Measurements from ENCODE around the gene CISD1. TPM values are rescaled to one million over a fixed set of nuclear protein-coding genes. Genes with fewer than 3 reads are reported as not detected.

CISD1 gene
- total RNA-seq, 2 experiments from 2014 or later: 1.5 to 2.0 TPM

DNA sequence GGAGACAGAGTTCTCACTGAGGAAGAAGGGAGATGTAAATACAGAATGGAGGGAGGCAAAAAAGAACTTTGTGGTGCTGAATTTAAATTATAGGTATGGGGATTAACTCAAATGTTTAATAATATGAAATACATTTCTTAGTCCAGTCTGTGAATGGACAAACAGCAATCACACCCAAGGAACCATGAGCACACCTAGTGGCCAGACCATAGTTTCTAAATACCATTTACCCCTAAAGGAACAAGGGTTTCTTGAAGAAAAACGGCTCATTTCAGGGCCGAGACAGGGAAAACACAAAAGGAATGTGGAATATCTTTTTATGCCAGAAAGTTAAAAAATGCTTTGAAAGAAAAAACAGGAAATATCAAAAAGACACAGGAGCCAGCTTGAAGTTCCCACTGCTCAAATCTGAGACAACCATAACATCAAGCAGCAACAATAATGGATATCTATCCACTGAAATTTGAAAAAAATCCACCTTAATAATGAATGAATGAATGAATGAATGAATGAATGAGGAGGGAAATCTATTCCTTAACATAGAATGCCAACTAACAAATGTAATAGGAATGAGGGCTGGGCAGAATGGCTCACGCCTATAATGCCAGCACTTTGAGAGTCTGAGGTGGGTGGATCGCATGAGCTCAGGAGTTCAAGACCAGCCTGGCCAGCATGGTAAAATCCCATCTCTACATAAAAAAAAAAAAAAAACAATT is 9.8 kb upstream of the CISD1 start:
- Mint-ChIP-seq H3K27me3 (no peaks in the 10 kb centered on the region), H3K4me3 (no peak overlapping the region), H3K9me3 (peaks cover under 1% of the 10 kb centered on the region), H3K36me3 (ENCODE audit: low read depth) (peaks cover 7% of the 10 kb centered on the region), H3K27ac (no peak overlapping the region), H3K4me1 (ENCODE audit: low read depth) (peaks cover 37% of the 10 kb centered on the region)
- ChIA-PET CTCF (no interaction called here), POLR2A (no interaction called here)
- no peaks in the 10 kb centered on the region for H3K27me3 ChIP-seq (ENCODE audit: control insufficient read depth in 1 of 2, insufficient read depth in 2 of 2, low read length in 2 of 2)
- H3K9me3 ChIP-seq (ENCODE audit: control insufficient read depth in 1 of 2, insufficient read depth in 1 of 2, low read length in 2 of 2): no peaks in the 10 kb centered on the region
- no peak for DNase-seq
- no peak overlapping the region for H3K27ac ChIP-seq (ENCODE audit: low read depth in 1 of 2, low read length in 2 of 2)
- intact Hi-C loops (cut with DNase I, micrococcal nuclease): no loop called here
- no peaks in the 10 kb centered on the region for H3K4me1 ChIP-seq (ENCODE audit: insufficient read depth, low read length)
- no peak for TF ChIP-seq CTCF (IDR thresholded peaks at IDR 0.05)
- no peaks in the 10 kb centered on the region for H3K36me3 ChIP-seq (ENCODE audit: insufficient read depth, low read length)
- H3K4me3 ChIP-seq (ENCODE audit: low read length): no peak overlapping the region
- no peak for ATAC-seq (ENCODE audit: poor library complexity)

DNA sequence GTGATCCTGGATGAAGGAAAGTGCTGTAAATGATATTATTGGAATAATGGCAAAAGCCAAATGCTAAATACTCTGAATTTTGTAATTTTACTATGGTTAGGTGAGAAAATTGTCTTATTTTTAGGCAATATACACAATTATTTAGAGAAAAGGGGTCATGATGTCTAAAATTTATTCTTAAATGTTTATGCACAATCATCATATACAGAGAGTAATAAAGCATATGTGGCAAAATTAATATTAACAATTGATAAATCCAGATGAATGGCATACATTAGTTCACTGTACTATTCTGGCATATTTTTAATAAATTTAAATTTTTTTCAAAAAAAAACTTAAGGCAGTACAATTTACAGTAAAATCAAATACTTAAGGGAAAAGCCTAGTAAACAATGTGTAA is 8.6 kb upstream of the CISD1 start:
- H3K27me3 Mint-ChIP-seq: no peaks in the 10 kb centered on the region
- DNase-seq (no peak), ATAC-seq (ENCODE audit: poor library complexity) (no peak)
- ChIA-PET CTCF (no interaction called here), POLR2A (no interaction called here)
- Histone ChIP-seq H3K27ac (ENCODE audit: low read depth in 1 of 2, low read length in 2 of 2) (no peak overlapping the region), H3K4me3 (ENCODE audit: low read length) (no peak overlapping the region), H3K27me3 (ENCODE audit: control insufficient read depth in 1 of 2, insufficient read depth in 2 of 2, low read length in 2 of 2) (no peaks in the 10 kb centered on the region), H3K9me3 (ENCODE audit: control insufficient read depth in 1 of 2, insufficient read depth in 1 of 2, low read length in 2 of 2) (no peaks in the 10 kb centered on the region), H3K4me1 (ENCODE audit: insufficient read depth, low read length) (no peaks in the 10 kb centered on the region), H3K36me3 (ENCODE audit: insufficient read depth, low read length) (no peaks in the 10 kb centered on the region)
- peaks cover 5% of the 10 kb centered on the region for H3K36me3 Mint-ChIP-seq (ENCODE audit: low read depth)
- no peak overlapping the region for H3K4me3 Mint-ChIP-seq
- peaks cover 49% of the 10 kb centered on the region for H3K4me1 Mint-ChIP-seq (ENCODE audit: low read depth)
- intact Hi-C loops (cut with DNase I, micrococcal nuclease): loop anchor here in 1 of 2 experiments (10.0 kb wide), 1 partner anchor 1644 kb away; the partner anchor contains the start of gene CCDC6
- no peak overlapping the region for H3K27ac Mint-ChIP-seq
- TF ChIP-seq CTCF (IDR thresholded peaks at IDR 0.05): no peak
- no peaks in the 10 kb centered on the region for H3K9me3 Mint-ChIP-seq

DNA sequence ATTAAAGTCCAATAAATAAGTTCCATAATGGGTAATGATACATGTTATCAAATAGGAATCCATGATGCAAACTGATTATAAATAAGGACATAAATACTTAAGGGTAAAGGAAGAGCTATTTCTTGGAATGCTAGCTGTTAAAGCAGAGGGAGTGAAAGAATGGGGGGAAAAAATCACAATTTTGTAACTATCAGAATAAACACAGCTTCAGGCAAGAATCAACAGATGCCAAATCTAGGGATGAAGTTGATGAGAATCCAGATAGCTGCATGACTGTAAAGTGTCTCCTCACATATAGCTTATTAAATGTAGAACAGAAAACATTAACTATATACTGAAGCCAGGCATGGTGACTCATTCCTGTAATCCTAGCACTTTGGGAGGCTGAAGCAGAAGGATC is 6.2 kb upstream of the CISD1 start:
- Mint-ChIP-seq H3K27ac (no peak overlapping the region), H3K9me3 (no peaks in the 10 kb centered on the region), H3K4me3 (no peak overlapping the region), H3K4me1 (ENCODE audit: low read depth) (peaks cover 66% of the 10 kb centered on the region), H3K36me3 (ENCODE audit: low read depth) (peaks cover 13% of the 10 kb centered on the region), H3K27me3 (no peaks in the 10 kb centered on the region)
- peaks cover 5% of the 10 kb centered on the region for H3K4me1 ChIP-seq (ENCODE audit: insufficient read depth, low read length)
- H3K27me3 ChIP-seq (ENCODE audit: control insufficient read depth in 1 of 2, insufficient read depth in 2 of 2, low read length in 2 of 2): no peaks in the 10 kb centered on the region
- no peaks in the 10 kb centered on the region for H3K36me3 ChIP-seq (ENCODE audit: insufficient read depth, low read length)
- ChIA-PET POLR2A (no interaction called here), CTCF (no interaction called here)
- H3K27ac ChIP-seq (ENCODE audit: low read depth in 1 of 2, low read length in 2 of 2): no peak overlapping the region
- ATAC-seq (ENCODE audit: poor library complexity) (no peak), DNase-seq (no peak)
- no peak overlapping the region for H3K4me3 ChIP-seq (ENCODE audit: low read length)
- no peaks in the 10 kb centered on the region for H3K9me3 ChIP-seq (ENCODE audit: control insufficient read depth in 1 of 2, insufficient read depth in 1 of 2, low read length in 2 of 2)
- TF ChIP-seq CTCF (IDR thresholded peaks at IDR 0.05): no peak
- intact Hi-C loops (cut with DNase I, micrococcal nuclease): loop anchor here in 1 of 2 experiments (10.0 kb wide), 1 partner anchor 1642 kb away; the partner anchor contains the start of gene CCDC6
